ENCODE measurements around the gene SIM1.

Gene SIM1

GRCh38 chr6:100464903-100465700 lies at the start of gene SIM1:
SIM1 (minus strand) TSS chr6:100464921; CDS start chr6:100463468, 1,453 bp downstream.
- peak; percentile 38 for DNase-seq

GRCh38 chr6:100512203-100512862 lies 47.6 kb upstream of the SIM1 start:
- DNase-seq = no peak

- no peak for DNase-seq
Observed at GRCh38 chr6:100509101-100509500, 44.4 kb upstream of the SIM1 start.

GRCh38 chr6:100506651-100507050 lies 41.9 kb upstream of the SIM1 start:
- DNase-seq = no peak

- no peak for DNase-seq
Observed at GRCh38 chr6:100504786-100505737, 40.3 kb upstream of the SIM1 start.

- no peak for DNase-seq
Observed at GRCh38 chr6:100503043-100503705, 38.5 kb upstream of the SIM1 start.

GRCh38 chr6:100493206-100493888 lies 28.6 kb upstream of the SIM1 start:
- no peak for DNase-seq

- DNase-seq = no peak
Observed at GRCh38 chr6:100491952-100492670, 27.4 kb upstream of the SIM1 start.

GRCh38 chr6:100490065-100490464 lies 25.3 kb upstream of the SIM1 start:
- DNase-seq = no peak

GRCh38 chr6:100488244-100488643 lies 23.5 kb upstream of the SIM1 start:
- DNase-seq = no peak

- no peak for DNase-seq
Observed at GRCh38 chr6:100487638-100488037, 22.9 kb upstream of the SIM1 start.

- DNase-seq = no peak
Observed at GRCh38 chr6:100485268-100485667, 20.5 kb upstream of the SIM1 start.

- DNase-seq = no peak
Observed at GRCh38 chr6:100484474-100484873, 19.8 kb upstream of the SIM1 start.

- no peak for DNase-seq
Observed at GRCh38 chr6:100482698-100483097, 18.0 kb upstream of the SIM1 start.

GRCh38 chr6:100479179-100480035 lies 14.7 kb upstream of the SIM1 start:
- DNase-seq = no peak

- DNase-seq = no peak
Observed at GRCh38 chr6:100475554-100476320, 11.0 kb upstream of the SIM1 start.

GRCh38 chr6:100473182-100473581 lies 8.5 kb upstream of the SIM1 start:
- no peak for DNase-seq

- peak; percentile 50 for DNase-seq
Observed at GRCh38 chr6:100472674-100473073, 8.0 kb upstream of the SIM1 start.

GRCh38 chr6:100470422-100471120 lies 5.8 kb upstream of the SIM1 start:
- no peak for DNase-seq
